ENCODE data around the gene FBLN5. TPM values are rescaled to one million over a fixed set of nuclear protein-coding genes. Genes with fewer than 3 reads are reported as not detected.

Gene FBLN5
- total RNA-seq, 4 donors from 2014 or later, result 77.7 to 186 (median 127) TPM

DNA sequence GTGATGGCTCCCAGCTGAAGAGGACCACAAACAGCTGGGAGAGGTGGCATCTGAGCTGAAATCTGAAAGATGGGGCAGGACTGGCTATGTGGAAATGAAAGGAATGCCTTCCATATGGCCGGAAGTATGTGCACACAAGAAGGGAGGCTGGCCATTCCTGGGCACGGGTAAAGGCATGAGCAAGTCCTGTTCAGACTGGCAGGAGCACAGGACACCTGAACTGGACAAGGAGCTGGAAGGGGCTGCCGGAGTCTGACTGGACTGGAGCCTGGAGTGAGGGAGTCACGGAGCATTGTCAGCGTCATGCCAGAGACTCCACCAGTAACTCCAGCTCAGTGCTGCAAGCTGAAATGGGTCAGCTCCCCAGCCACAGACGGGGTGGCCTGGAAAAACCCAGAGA is 68.3 kb downstream of the FBLN5 start:
- Histone ChIP-seq H3K4me3 (no peak overlapping the region), H3K4me1 (peaks cover 0 to 14% (median 0%) of the 10 kb centered on the region in 3 donors), H3K27ac (no peak overlapping the region), H3K36me3 (peaks cover 0 to 29% of the 10 kb centered on the region in 2 donors), H3K27me3 (no peaks in the 10 kb centered on the region), H3K9me3 (no peaks in the 10 kb centered on the region)
- TF ChIP-seq POLR2A (IDR thresholded peaks at IDR 0.05), result no peak
- no peak for TF ChIP-seq EP300 (IDR thresholded peaks at IDR 0.05)
- no peak for TF ChIP-seq POLR2AphosphoS5 (IDR thresholded peaks at IDR 0.05)
- TF ChIP-seq, protein P1, sequence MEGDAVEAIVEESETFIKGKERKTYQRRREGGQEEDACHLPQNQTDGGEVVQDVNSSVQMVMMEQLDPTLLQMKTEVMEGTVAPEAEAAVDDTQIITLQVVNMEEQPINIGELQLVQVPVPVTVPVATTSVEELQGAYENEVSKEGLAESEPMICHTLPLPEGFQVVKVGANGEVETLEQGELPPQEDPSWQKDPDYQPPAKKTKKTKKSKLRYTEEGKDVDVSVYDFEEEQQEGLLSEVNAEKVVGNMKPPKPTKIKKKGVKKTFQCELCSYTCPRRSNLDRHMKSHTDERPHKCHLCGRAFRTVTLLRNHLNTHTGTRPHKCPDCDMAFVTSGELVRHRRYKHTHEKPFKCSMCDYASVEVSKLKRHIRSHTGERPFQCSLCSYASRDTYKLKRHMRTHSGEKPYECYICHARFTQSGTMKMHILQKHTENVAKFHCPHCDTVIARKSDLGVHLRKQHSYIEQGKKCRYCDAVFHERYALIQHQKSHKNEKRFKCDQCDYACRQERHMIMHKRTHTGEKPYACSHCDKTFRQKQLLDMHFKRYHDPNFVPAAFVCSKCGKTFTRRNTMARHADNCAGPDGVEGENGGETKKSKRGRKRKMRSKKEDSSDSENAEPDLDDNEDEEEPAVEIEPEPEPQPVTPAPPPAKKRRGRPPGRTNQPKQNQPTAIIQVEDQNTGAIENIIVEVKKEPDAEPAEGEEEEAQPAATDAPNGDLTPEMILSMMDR (IDR thresholded peaks at IDR 0.05), result no peak
- 60 to 80% methylated on average over 5 to 6 of the region's 6 CpGs for WGBS, 2 donors (ENCODE audit: low coverage in 1 of 2)
- ATAC-seq, result no peak

DNA sequence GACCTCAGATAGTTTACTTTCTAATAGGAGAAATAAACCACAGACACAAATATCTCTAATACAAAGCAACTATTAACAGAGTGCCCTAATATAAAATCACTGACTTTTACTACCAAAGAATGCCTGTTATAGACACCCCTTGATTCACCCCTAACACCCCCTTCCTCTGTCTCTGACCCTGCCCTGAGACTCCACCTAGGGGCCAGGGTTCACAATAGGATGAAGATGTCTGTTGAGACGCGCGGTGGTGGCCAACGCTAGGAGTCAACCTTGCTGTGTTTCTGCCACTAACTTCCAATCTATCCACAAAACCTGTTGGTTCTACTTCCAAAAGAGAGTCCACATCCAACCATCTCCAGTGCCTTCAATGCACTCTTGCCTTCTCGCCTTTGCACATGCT is 69.2 kb downstream of the FBLN5 start:
- Histone ChIP-seq H3K27me3 (no peaks in the 10 kb centered on the region), H3K27ac (no peak overlapping the region), H3K9me3 (no peaks in the 10 kb centered on the region), H3K36me3 (peaks cover 0 to 29% of the 10 kb centered on the region in 2 donors), H3K4me3 (no peak overlapping the region), H3K4me1 (peaks cover 0 to 18% (median 0%) of the 10 kb centered on the region in 3 donors)
- no peak for ATAC-seq
- TF ChIP-seq EP300 (IDR thresholded peaks at IDR 0.05) (no peak), POLR2AphosphoS5 (IDR thresholded peaks at IDR 0.05) (no peak), POLR2A (IDR thresholded peaks at IDR 0.05) (no peak)
- TF ChIP-seq, protein P1 (IDR thresholded peaks at IDR 0.05), result no peak
- 93% methylated on average over 5 of the region's 5 CpGs; no CpG with 5 or more reads in 1 of the 2 donors for WGBS, 2 donors (ENCODE audit: low coverage in 1 of 2)

DNA sequence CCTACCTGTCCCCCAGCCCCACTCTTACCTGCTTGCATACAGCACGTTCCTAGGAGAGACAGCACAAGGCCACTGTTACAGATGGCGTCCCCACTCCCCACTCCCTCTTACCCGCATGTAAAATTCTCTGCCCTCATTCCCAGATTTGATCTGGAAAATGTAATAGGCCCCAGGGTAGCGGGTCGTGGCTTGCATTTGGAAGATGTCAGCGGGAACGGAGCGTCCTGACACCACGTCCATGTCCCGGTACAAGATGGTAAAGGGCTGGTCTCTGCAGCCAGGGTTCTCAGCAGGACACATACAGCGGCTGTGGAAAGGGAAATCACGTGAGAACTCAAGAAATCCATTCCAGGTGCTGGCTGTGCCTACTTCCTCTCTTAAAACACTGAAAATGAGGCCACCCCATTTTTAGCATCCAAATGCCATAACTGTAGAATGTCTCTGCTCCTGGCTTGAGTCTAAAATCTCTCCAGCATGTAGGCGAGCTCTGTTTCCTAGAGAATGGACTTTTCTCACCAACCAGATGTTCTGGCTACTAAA is 70.0 kb downstream of the FBLN5 start:
- Histone ChIP-seq H3K27ac (no peak overlapping the region), H3K9me3 (no peaks in the 10 kb centered on the region), H3K4me1 (peaks cover 0 to 18% (median 5%) of the 10 kb centered on the region in 3 donors), H3K36me3 (peaks cover 0 to 29% of the 10 kb centered on the region in 2 donors), H3K27me3 (no peaks in the 10 kb centered on the region), H3K4me3 (no peak overlapping the region)
- no peak for TF ChIP-seq EP300 (IDR thresholded peaks at IDR 0.05)
- TF ChIP-seq POLR2AphosphoS5 (IDR thresholded peaks at IDR 0.05), result no peak
- TF ChIP-seq, protein P1 (IDR thresholded peaks at IDR 0.05), result no peak
- no peak for TF ChIP-seq POLR2A (IDR thresholded peaks at IDR 0.05)
- ATAC-seq, result no peak
- WGBS, 2 donors (ENCODE audit: low coverage in 1 of 2), result 71 to 80% methylated on average over 5 to 10 of the region's 13 CpGs

DNA sequence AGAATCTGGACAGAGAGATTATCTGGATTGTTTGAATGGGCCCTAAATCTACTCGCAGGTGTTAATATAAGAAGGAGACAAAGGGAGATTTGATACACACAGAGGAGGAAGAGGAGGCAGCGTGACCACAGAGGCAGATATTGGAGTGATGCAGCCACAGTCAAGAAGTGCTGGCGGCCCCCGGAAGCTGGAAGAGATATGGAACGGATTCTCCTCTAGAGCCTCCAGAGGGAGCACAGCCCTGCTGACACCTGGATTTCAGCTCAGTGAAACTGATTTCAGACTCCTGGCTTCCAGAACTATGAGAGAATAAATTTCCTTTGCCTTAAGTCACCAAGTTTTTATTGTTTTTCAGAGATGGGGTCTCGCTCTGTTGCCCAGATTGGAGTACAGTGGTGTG is 71.0 kb downstream of the FBLN5 start:
- Histone ChIP-seq H3K36me3 (peaks cover 0 to 29% of the 10 kb centered on the region in 2 donors), H3K4me1 (peaks cover 0 to 23% (median 9%) of the 10 kb centered on the region in 3 donors), H3K4me3 (no peak overlapping the region)

More for the DNA sequence above, 71.0 kb downstream of the FBLN5 start:
- no peak for ATAC-seq
- 86 to 90% methylated on average over 5 to 6 of the region's 6 CpGs for WGBS, 2 donors (ENCODE audit: low coverage in 1 of 2)
- H3K9me3 ChIP-seq, result no peaks in the 10 kb centered on the region
- TF ChIP-seq POLR2AphosphoS5 (IDR thresholded peaks at IDR 0.05) (no peak), POLR2A (IDR thresholded peaks at IDR 0.05) (no peak), EP300 (IDR thresholded peaks at IDR 0.05) (no peak)
- TF ChIP-seq, protein P1 (IDR thresholded peaks at IDR 0.05), result no peak
- H3K27me3 ChIP-seq, result no peaks in the 10 kb centered on the region
- no peak overlapping the region for H3K27ac ChIP-seq
